COLO668 (cell line): ENCODE results near the gene FRZB.
"Not testable (repeated sequence)": the region's sequence is repeated elsewhere in the genome, so short reads cannot be mapped to it uniquely, and the experiment has no call there.

Experiments
- DNase-seq: peaks from one replicate; lab custom pipeline; 2025; ENCODE audit not compliant: unreplicated experiment; lab: John Stamatoyannopoulos, UW

FRZB gene

GRCh38 chr2:182890773-182891378, 24.4 kb upstream of the FRZB start:
- DNase-seq: no peak

GRCh38 chr2:182890305-182890704, 23.9 kb upstream of the FRZB start:
- DNase-seq: no peak

- DNase-seq: no peak
These were observed 21.4 kb upstream of the FRZB start for GRCh38 chr2:182887753-182888415.

- DNase-seq: no peak
These were observed 20.7 kb upstream of the FRZB start for GRCh38 chr2:182887093-182887492.

GRCh38 chr2:182885771-182886170, 19.3 kb upstream of the FRZB start:
- no peak for DNase-seq

- no peak for DNase-seq
These were observed 17.0 kb upstream of the FRZB start for GRCh38 chr2:182883451-182883850.

GRCh38 chr2:182880100-182880499, 13.7 kb upstream of the FRZB start:
- DNase-seq: not testable (repeated sequence)

GRCh38 chr2:182876653-182877052, 10.2 kb upstream of the FRZB start:
- not testable (repeated sequence) for DNase-seq

GRCh38 chr2:182870227-182870626, 3.8 kb upstream of the FRZB start:
- DNase-seq: peak; percentile 51

- DNase-seq: no peak
These were observed 1.8 kb upstream of the FRZB start for GRCh38 chr2:182868054-182868796.

- no peak for DNase-seq
These were observed 1.1 kb upstream of the FRZB start for GRCh38 chr2:182867426-182868053.

GRCh38 chr2:182866095-182866460, 359 bp downstream of the FRZB start:
- no peak for DNase-seq

GRCh38 chr2:182864949-182865570, 1.4 kb downstream of the FRZB start:
- no peak for DNase-seq

GRCh38 chr2:182863642-182864041, 2.8 kb downstream of the FRZB start:
- DNase-seq: no peak

- DNase-seq: no peak
These were observed 4.3 kb downstream of the FRZB start for GRCh38 chr2:182862091-182862490.

GRCh38 chr2:182860858-182861257, 5.6 kb downstream of the FRZB start:
- DNase-seq: no peak

- DNase-seq: no peak
These were observed 7.8 kb downstream of the FRZB start for GRCh38 chr2:182858671-182859070.

- DNase-seq: no peak
These were observed 11.1 kb downstream of the FRZB start for GRCh38 chr2:182855376-182855775.

GRCh38 chr2:182854375-182855105, 11.9 kb downstream of the FRZB start:
- DNase-seq: no peak

GRCh38 chr2:182852801-182853200, 13.6 kb downstream of the FRZB start:
- DNase-seq: no peak

- DNase-seq: peak; percentile 83
These were observed 14.3 kb downstream of the FRZB start for GRCh38 chr2:182852090-182852489.
